Transverse colon (tissue), 4 donors: ENCODE data around the gene KCNH3. TPM values are rescaled to one million over a fixed set of nuclear protein-coding genes. Genes with fewer than 3 reads are reported as not detected.

Source experiments
- DNase-seq: peaks from one replicate; pipeline ENCODE4 v3.0.0-alpha.2; 2019
- H3K27ac ChIP-seq, 4 donors: fragments of 200-600 bp; sonication (generic); 2 replicates each; pipeline ENCODE4 v1.5.1; 2016 to 2018; ENCODE audit warnings: inconsistent platforms in 4 of 4
- H3K27me3 ChIP-seq: fragments of 200-600 bp; sonication (generic); 2 replicates; pipeline ENCODE4 v1.5.1; 2017; ENCODE audit warnings: inconsistent platforms
- H3K36me3 ChIP-seq, 4 donors: fragments of 200-600 bp; sonication (generic); 2 replicates each; pipeline ENCODE4 v1.5.1; 2017 to 2019; ENCODE audit warnings: inconsistent platforms in 4 of 4
- H3K4me1 ChIP-seq, 4 donors: fragments of 200-600 bp; sonication (generic); 2 replicates each; pipeline ENCODE4 v1.5.1; 2017 to 2020; ENCODE audit warnings: inconsistent platforms in 4 of 4
- H3K4me3 ChIP-seq, 4 donors: fragments of 200-600 bp; sonication (generic); 1 replicate in 1 of 4; 2 replicates in 3 of 4; pipeline versions ENCODE4 v1.5.1 to v1.6.1; 2017 to 2019; ENCODE audit warnings: inconsistent platforms in 4 of 4
- H3K9me3 ChIP-seq, 2 donors: fragments of 200-600 bp; sonication (generic); 2 replicates each; pipeline ENCODE4 v1.5.1; 2017 to 2019; ENCODE audit warnings: inconsistent platforms in 2 of 2
- CTCF ChIP-seq, 5 experiments: fragments of 200-600 bp in 3 of 5; fragments of 450-650 bp in 2 of 5; sonication (generic) in 3 of 5; IDR thresholded peaks; 1 replicate in 2 of 5; 2 replicates in 3 of 5; pipeline ENCODE4 v1.5.1; 2016 to 2017; ENCODE audit warnings: antibody characterized with exemption in 5 of 5, inconsistent platforms in 3 of 5, mild to moderate bottlenecking in 2 of 5, moderate library complexity in 1 of 5
- EP300 ChIP-seq: sonication (generic); formaldehyde crosslinking; IDR thresholded peaks from one replicate; pipeline ENCODE4 v1.6.1; 2017; ENCODE audit warnings: antibody characterized with exemption, low read depth
- POLR2A ChIP-seq: fragments of 450-650 bp; IDR thresholded peaks from one replicate; pipeline ENCODE4 v1.6.1; 2016; ENCODE audit warnings: antibody characterized with exemption, mild to moderate bottlenecking, moderate library complexity
- POLR2AphosphoS5 ChIP-seq, 3 donors: sonication (generic); formaldehyde crosslinking; IDR thresholded peaks; one replicate each; pipeline ENCODE4 v1.6.1; 2016; ENCODE audit warnings: antibody characterized with exemption in 3 of 3
- WGBS, 2 donors: methylation state at CpG; one replicate each; pipeline ENCODE4 v1.1.5; 2018; ENCODE audit warnings: low coverage in 1 of 2; 5-methylcytosine and 5-hydroxymethylcytosine counted together
- in situ Hi-C, 4 donors: fragments of 200-750 bp; cut with MboI; loops; one replicate each; pipeline versions ENCODE4 v1.15.0 to v1.15.1; 2017; ENCODE audit warnings: low sequenced_read_pairs in 3 of 4, low pct_ligation_motif_present in 1 of 4, low pct_unique_long_range_greater_than_20kb in 1 of 4
- intact Hi-C: fragments of 100-400 bp; cut with DNase I; formaldehyde crosslinking; loops from one replicate; pipeline ENCODE4 v1.15.1; 2023; ENCODE audit warnings: low total_unique reads
- total RNA-seq, 4 donors: library from RNA; depleted of rRNA; stranded (reverse); fragments of >200 nt; gene quantifications; one replicate each; pipeline ENCODE4 v1.1.0, GENCODE V29; 2016

The KCNH3 gene
- total RNA-seq, 4 donors from 2014 or later: 0.32 to 0.80 TPM; not detected in 2

- Histone ChIP-seq H3K36me3 (peaks cover 0 to 5% (median 0%) of the 10 kb centered on the region in 4 donors), H3K4me1 (no peaks in the 10 kb centered on the region), H3K27me3 (no peaks in the 10 kb centered on the region), H3K4me3 (no peak overlapping the region), H3K9me3 (no peaks in the 10 kb centered on the region), H3K27ac (no peak overlapping the region)
- WGBS, 2 donors: 79% methylated on average over 4 of the region's 4 CpGs; no CpG with 5 or more reads in 1 of the 2 donors
- intact Hi-C loops (no loop called here), in situ Hi-C loops (no loop called here)
- DNase-seq: no peak
- TF ChIP-seq EP300 (no peak), POLR2A (no peak), CTCF (IDR thresholded peaks at IDR 0.05) (no peak), POLR2AphosphoS5 (IDR thresholded peaks at IDR 0.05) (no peak)
These were observed 50.1 kb downstream of the KCNH3 start for GRCh38 chr12:49588721-49589516.

GRCh38 chr12:49598527-49598926, 59.7 kb downstream of the KCNH3 start:
- Histone ChIP-seq H3K36me3 (no peaks in the 10 kb centered on the region), H3K27ac (no peak overlapping the region), H3K9me3 (no peaks in the 10 kb centered on the region), H3K27me3 (no peaks in the 10 kb centered on the region), H3K4me3 (no peak overlapping the region), H3K4me1 (no peaks in the 10 kb centered on the region)
- 88% methylated on average over 10 of the region's 10 CpGs; no CpG with 5 or more reads in 1 of the 2 donors for WGBS, 2 donors
- intact Hi-C loops: no loop called here
- TF ChIP-seq POLR2A (no peak), CTCF (IDR thresholded peaks at IDR 0.05) (no peak), EP300 (no peak), POLR2AphosphoS5 (IDR thresholded peaks at IDR 0.05) (no peak)
- in situ Hi-C loops: no loop called here
- DNase-seq: no peak

- Histone ChIP-seq H3K36me3 (no peaks in the 10 kb centered on the region), H3K27me3 (no peaks in the 10 kb centered on the region), H3K9me3 (no peaks in the 10 kb centered on the region), H3K4me3 (no peak overlapping the region), H3K4me1 (no peaks in the 10 kb centered on the region), H3K27ac (no peak overlapping the region)
- WGBS, 2 donors: 90 to 97% methylated on average over 6 to 8 of the region's 8 CpGs
- intact Hi-C loops (no loop called here), in situ Hi-C loops (no loop called here)
- DNase-seq: no peak
- no peak for TF ChIP-seq POLR2A
- TF ChIP-seq EP300: no peak
- TF ChIP-seq POLR2AphosphoS5 (IDR thresholded peaks at IDR 0.05): no peak
- no peak for TF ChIP-seq CTCF (IDR thresholded peaks at IDR 0.05)
These were observed 61.1 kb downstream of the KCNH3 start for GRCh38 chr12:49599961-49600360.

GRCh38 chr12:49603721-49604120, 64.9 kb downstream of the KCNH3 start:
- H3K4me3 ChIP-seq: no peak overlapping the region
- no peaks in the 10 kb centered on the region for H3K9me3 ChIP-seq
- intact Hi-C loops (no loop called here), in situ Hi-C loops (no loop called here)
- WGBS, 2 donors: 87% methylated on average over 1 of the region's 1 CpG; no CpG with 5 or more reads in 1 of the 2 donors
- H3K36me3 ChIP-seq: no peaks in the 10 kb centered on the region
- no peaks in the 10 kb centered on the region for H3K4me1 ChIP-seq
- no peak for DNase-seq
- H3K27ac ChIP-seq: no peak overlapping the region
- TF ChIP-seq EP300 (no peak), POLR2AphosphoS5 (IDR thresholded peaks at IDR 0.05) (no peak), POLR2A (no peak), CTCF (IDR thresholded peaks at IDR 0.05) (no peak)
- H3K27me3 ChIP-seq: peaks cover 3% of the 10 kb centered on the region
